ENCODE measurements around the gene AMER2.
A peak's percentile ranks its signal among the peaks of the same experiment; 100 is the strongest.

The AMER2 gene

GRCh38 chr13:25149711-25150110 is 22.4 kb downstream of the AMER2 start:
- no peak for DNase-seq

GRCh38 chr13:25148402-25148771 is 23.7 kb downstream of the AMER2 start:
- DNase-seq: no peak

DNA sequence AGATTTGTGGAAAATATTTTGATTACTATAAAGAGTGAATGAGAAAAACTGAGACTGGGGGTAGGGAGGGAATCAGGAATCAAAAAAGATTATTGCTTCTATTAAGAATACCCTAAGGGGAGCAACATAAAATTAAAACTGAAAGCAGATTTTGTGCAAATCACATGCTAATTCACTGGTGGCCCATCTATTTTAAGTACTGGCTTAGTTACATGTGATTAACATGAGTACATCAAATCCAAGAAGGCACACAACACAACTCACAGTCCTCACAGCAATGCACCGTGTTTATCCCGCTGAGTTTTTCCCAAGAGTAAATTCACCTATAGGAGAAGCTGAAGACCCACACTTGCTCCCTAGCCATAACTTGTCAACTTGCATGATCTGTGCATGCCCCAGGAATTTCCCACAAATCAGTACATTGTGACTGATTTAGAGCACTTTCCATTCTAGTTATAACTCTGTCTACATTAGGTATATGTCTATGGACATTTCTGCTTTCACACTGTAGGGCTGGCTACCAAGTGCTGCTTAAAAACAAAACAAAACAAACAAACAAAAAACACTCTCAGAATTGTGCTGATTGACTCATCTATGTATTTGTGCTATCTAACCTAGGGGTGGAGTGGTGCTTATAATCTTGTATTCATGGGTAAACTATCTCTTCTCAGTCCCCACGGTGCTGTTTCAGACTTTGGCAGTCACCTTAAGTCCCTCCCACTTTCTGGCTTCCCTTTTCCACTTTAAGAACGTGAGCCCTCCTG is 24.3 kb downstream of the AMER2 start:
- DNase-seq: no peak

DNA sequence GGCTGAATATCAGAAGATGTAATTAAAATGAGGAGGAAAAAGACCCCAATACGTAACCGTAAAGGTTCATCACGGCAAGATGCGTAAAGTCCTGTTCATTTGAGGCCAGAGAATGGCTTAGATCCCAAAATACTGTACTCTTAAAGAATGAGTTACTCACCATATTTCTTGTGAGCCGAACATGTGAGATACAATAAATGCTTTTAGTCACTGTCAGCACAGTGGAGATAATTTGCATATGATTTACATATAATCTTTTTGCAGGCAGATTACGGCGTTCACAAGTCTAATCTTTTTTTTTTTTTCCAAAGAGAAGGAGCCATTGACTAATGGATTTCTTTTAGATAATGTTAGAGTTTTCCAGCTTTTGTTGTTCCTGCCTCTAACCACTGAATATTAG is 28.4 kb downstream of the AMER2 start:
- no peak for DNase-seq

- no peak for DNase-seq
Measured at GRCh38 chr13:25141042-25141441, 31.0 kb downstream of the AMER2 start.

DNA sequence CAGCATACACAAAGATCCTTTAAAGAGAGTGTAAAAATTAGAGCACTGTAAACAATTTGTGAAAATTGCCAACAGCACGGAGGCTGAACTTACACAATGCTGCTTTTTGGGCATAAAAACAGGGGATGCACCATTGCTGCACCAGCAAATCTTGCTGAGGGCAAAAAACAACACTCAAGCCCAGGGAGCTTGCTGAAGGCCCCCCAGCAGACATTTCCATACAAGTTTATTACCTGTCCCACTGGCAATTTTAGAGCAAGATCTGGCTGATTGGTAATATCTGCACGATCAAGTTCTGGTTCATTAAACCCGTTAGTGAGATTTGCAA is 34.3 kb downstream of the AMER2 start:
- no peak for DNase-seq

DNA sequence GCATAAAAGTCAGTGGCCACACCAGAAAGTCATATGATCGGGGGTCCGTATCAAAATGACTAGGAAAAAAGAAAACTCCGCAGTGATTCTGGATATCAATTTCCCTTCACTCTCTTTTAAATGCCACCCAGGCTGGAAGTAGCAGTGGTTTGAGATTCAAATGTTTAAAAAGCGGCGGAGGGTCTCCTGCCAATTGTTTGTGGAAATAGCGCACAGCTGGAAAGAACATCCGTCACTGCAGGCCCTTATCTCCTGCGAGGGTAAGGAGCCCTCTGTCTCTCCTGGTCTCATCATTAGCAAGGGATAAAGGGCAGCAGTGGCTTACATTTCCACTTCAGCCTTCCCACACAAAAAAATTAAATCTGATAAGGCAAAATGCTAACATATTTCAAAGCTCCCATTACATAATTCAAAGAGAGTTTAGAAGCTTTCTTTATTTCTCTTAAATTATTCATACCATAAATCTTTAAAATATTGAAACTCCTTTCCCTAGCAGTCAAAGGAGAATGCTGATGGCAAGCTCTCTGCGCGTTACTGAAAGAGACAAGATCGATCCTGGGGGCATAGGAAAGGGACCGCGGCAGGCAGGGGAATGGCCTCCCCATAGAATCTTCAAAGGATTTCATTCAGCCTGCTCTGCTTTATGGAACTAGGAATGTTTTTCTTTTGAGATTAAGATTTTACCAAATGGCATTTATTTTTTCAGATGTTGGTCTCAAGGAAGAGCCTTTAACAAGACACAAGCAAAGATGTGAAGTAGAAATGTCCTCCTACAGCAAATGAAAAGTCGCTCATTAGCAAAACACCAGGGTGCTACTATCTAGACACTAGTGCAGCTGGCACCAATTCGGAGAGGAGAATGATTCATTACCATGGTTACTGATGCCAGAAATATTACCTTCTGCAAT is 35.0 kb downstream of the AMER2 start:
- DNase-seq: no peak

DNA sequence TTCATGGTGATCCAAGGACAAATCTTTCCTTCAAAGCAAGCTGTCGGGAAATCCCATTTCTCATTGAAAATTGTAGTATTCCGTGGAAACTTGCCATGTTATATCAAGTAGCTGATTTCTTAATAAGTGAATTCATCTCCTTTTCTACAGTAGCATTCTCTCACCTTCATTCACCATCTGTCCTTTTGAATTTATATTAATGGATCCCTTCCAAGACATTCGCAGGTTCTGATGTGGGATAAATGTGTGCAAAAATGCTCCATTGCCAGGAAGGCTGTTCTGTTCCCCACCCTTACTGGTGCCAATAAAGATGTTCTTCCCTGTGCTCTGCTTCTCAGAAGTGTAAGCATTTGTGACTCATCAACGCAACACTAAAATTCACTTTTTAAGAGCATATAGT is 36.2 kb downstream of the AMER2 start:
- DNase-seq: no peak

DNA sequence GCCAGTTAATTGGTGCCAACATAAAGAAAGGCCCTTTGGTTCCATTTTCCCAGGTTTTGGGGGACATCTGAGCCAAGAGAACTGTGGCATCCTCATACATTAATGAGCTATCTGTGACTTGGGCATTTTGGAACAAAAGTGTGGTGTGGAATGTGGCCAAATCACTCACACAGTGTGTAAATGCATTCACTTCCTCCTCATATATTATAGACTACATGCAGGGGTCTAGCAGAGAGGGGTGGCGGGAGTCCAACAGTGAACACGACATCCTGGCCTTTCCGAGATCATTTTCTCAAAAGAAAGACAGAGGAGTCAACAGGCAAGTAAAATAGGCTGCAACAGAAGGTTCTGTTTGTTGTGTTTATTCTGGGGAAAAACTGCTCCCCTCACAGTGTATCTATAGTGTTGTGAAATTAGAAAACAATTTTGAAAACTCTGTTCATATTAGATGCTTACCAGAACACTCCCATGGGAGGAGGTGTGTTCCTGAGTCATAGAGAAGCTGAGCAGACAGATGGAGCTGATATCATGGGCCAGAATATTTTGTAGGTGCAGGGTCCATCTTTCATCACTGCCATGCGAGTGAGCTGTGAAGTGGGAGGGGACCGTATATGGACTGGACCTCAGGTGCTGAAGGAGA is 39.2 kb downstream of the AMER2 start:
- DNase-seq: no peak

GRCh38 chr13:25131881-25132420 is 40.1 kb downstream of the AMER2 start:
- DNase-seq: no peak

DNA sequence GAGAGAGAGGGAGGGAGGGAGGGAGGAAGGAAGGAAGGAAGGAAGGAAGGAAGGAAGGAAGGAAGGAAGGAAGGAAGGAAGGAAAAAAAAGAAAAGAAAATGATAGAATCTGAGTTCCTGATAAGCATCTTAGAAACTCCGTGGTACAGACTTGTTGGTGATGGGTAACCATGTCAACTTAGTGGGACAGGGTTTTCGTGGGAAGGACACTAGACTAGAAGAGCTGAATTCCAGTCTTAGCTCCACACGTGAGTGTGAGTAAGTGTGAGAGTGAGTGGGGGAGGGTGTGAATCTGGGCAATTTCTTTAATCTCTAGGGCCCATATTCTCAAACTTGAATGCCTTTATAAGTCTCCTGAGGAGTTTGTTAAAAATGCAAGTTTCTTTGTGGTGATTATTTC is 41.1 kb downstream of the AMER2 start:
- DNase-seq: no peak

- DNase-seq: no peak
Measured at GRCh38 chr13:25118378-25118905, 53.6 kb downstream of the AMER2 start.

DNA sequence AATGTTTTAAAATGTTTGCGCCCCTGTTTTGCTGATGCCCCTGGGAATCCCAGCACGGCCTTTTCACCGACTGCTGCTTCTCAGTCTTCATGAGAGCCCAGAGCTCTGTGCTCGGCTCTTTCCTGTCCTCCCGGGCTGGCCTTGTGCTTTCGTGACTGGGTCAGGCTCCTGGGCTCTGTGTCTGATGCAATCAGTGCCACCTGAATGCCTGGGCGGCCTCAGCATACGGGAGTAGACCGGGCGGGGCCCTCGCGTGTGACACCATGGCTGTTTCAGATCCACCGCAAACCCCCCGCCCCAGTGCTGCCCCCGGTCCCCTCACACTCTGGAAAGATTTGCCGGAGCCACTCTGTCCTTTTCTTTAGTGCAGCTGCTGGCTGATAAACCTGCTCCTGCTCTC is 54.8 kb downstream of the AMER2 start:
- no peak for DNase-seq

GRCh38 chr13:25116044-25116443 is 56.0 kb downstream of the AMER2 start:
- no peak for DNase-seq

GRCh38 chr13:25114220-25114619 is 57.9 kb downstream of the AMER2 start:
- DNase-seq: peak; percentile 52

- DNase-seq: no peak
Measured at GRCh38 chr13:25112695-25113255, 59.3 kb downstream of the AMER2 start.

Data from right kidney (tissue), 1 donor.